ENCODE data around the gene ZNF282.

The ZNF282 gene

DNA sequence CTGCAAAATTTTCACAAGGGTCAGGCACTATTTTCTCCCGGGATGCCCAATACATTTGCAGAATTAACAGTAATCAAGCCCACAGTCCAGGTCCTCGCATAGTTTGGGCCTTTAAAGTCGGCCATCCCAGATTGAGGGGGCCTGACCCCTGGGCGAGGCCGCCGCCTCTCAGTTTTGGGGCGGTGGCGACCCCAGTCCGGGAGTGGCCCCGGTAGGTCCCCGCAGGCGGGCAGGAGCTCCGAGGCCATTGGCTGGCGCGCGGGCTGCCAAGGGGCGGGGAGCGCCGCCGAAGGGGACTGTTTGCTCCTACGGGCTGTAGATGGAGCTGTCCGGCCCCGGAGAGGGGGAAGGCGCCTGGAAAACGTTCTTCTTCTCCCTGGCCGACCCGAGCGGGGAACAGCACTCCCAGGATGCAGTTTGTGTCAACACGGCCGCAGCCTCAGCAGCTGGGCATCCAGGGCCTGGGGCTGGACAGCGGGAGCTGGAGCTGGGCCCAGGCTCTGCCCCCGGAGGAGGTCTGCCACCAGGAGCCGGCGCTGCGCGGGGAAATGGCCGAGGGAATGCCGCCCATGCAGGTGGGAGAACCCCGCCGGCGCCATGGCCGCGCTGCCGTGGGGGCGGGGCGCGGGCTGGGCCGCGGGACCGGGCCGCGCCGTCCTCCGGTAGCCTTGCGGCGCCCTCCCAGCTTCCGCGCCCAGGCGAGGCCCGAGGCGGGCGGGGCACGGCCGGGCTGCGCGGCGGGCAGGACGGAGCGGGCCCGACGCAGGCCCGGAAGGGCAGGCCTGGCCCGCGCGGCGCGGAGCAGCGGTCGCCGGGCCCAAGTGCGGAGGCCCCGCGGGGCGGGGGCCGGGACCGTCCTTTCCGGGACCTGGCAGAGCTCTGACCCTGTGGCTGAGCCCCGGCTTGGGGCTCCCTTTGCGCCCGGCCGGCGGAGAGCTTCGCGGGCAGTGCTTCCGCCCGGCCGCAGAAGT lies at the start of gene ZNF282:
Gene ZNF282, plus strand, starts transcription at position 367 of the 971 bp plus-strand sequence. Its CDS starts 44 bp downstream, at position 411.
- TF ChIP-seq, protein P1, sequence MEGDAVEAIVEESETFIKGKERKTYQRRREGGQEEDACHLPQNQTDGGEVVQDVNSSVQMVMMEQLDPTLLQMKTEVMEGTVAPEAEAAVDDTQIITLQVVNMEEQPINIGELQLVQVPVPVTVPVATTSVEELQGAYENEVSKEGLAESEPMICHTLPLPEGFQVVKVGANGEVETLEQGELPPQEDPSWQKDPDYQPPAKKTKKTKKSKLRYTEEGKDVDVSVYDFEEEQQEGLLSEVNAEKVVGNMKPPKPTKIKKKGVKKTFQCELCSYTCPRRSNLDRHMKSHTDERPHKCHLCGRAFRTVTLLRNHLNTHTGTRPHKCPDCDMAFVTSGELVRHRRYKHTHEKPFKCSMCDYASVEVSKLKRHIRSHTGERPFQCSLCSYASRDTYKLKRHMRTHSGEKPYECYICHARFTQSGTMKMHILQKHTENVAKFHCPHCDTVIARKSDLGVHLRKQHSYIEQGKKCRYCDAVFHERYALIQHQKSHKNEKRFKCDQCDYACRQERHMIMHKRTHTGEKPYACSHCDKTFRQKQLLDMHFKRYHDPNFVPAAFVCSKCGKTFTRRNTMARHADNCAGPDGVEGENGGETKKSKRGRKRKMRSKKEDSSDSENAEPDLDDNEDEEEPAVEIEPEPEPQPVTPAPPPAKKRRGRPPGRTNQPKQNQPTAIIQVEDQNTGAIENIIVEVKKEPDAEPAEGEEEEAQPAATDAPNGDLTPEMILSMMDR (IDR thresholded peaks at IDR 0.05) = peak; percentile 37 to 75
- intact Hi-C loops (cut with DNase I; ENCODE audit: low total_unique reads) = no loop called here
- peaks cover 0 to 30% (median 23%) of the 10 kb centered on the region in 4 donors for H3K4me1 ChIP-seq
- peak within 1 kb of the TSS; percentile 77 to 88 for H3K4me3 ChIP-seq
- no peaks in the 10 kb centered on the region for H3K27me3 ChIP-seq
- DNase-seq = peak; percentile 90 to 95
- H3K27ac ChIP-seq = peak within 1 kb of the TSS; percentile 82 to 87
- peaks cover 25 to 26% (median 26%) of the 10 kb centered on the region in 3 donors for H3K36me3 ChIP-seq
- H3K9me3 ChIP-seq = no peaks in the 10 kb centered on the region

DNA sequence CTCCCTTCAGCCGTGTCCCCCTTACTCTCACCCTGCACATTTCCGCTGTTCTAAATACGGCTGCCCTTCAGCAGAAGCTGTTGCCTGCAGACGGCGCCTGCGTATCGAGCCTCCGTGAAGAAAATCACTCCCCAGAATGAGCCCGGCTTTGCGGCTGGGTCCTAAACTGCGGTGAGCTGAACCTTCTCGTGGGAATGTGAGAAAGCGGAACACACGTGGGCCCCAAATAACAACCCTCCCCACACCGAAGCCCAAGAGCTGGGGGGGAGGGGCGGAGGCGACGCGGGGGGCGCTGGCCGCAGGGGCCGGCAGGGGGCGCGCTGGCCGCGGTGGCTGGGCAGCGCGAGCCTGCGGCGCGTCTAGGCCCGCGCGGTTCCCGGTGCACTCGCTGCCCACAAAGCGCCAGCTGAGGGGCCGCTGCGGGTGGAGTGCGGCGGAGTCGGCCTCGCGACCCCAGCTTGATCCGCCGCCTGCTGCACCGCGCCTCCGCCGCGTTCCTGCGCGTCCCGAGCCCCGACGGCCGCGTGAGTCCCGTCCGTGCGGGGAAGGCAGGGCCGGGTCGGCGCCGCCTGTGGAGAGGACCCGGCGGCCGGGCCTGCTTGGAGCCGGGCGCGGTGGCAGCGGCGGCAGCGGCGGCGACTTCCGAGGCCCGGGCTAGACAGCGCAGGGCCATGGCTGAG lies 48.1 kb upstream of the ZNF282 start, which contains the start of gene ZNF398:
Gene ZNF398, plus strand, starts transcription at position 382 of the 680 bp plus-strand sequence. Its CDS starts 290 bp downstream, at position 672.
- DNase-seq = peak; percentile 52 to 84
- H3K27ac ChIP-seq = peak within 1 kb of the TSS; percentile 86 to 93
- H3K36me3 ChIP-seq = no peaks in the 10 kb centered on the region
- TF ChIP-seq, protein P1 (IDR thresholded peaks at IDR 0.05) = peak; percentile 65 to 74
- H3K27me3 ChIP-seq = no peaks in the 10 kb centered on the region
- peak within 1 kb of the TSS; percentile 68 to 98 for H3K4me3 ChIP-seq
- no peaks in the 10 kb centered on the region for H3K9me3 ChIP-seq
- intact Hi-C loops (cut with DNase I; ENCODE audit: low total_unique reads) = loop anchor here (2.0 kb wide), 1 partner anchor 20 kb away; the partner anchor contains the start of gene ZNF425
- peaks cover 0 to 21% (median 11%) of the 10 kb centered on the region in 4 donors for H3K4me1 ChIP-seq

DNA sequence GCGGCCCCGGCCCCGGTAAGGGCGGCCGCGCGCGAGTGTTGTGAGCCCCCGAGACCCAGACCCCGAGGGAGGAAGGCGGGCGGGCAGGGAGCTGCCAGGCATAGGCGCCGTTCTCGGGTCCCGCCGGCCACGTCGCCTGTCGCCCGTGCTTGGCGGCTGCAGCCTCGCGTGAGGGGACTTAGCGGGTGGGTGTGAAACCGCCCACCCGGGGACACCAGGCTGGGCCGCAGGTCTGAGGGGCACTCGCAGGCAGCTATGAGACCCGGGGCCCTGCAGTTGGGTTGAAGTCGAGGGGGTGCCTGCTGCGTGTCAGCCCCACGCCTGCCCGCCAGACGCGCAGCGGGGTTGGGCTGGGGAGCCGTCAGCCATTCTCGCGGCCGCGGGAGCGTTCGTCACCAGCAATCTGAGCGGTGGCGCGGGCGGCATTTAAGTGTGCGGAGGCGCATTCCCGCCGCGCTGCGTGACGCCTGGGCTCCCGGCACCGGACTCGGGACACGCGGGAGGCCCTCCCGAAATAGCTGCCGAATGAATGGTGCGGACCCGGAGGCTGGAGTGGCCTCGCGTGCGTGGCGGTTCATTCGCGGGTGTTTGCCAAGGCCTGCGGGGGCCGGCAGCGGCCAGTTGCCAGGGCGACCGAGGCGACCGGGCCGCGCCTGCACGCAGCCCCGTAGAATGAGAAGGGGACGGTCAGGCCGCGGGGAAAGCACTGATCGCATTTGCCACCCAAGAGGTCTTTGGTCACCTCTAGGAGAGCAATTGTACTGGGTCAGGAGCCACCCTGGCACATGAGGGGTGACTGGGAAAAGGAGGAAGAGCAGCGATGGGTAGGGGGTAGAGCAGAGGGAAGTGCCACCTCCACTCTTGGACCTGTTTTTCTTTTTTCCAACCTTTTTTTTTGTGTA lies 47.3 kb upstream of the ZNF282 start:
- Histone ChIP-seq H3K4me3 (peak overlapping the region; percentile 68 to 98), H3K9me3 (no peaks in the 10 kb centered on the region), H3K4me1 (peaks cover 0 to 21% (median 11%) of the 10 kb centered on the region in 4 donors), H3K27me3 (no peaks in the 10 kb centered on the region), H3K27ac (peak overlapping the region; percentile 86 to 93), H3K36me3 (no peaks in the 10 kb centered on the region)
- peak; percentile 33 to 73 for DNase-seq
- intact Hi-C loops (cut with DNase I; ENCODE audit: low total_unique reads) = loop anchor here (2.0 kb wide), 1 partner anchor 21 kb away; the partner anchor contains the start of gene ZNF425
- TF ChIP-seq, protein P1 (IDR thresholded peaks at IDR 0.05) = no peak

DNA sequence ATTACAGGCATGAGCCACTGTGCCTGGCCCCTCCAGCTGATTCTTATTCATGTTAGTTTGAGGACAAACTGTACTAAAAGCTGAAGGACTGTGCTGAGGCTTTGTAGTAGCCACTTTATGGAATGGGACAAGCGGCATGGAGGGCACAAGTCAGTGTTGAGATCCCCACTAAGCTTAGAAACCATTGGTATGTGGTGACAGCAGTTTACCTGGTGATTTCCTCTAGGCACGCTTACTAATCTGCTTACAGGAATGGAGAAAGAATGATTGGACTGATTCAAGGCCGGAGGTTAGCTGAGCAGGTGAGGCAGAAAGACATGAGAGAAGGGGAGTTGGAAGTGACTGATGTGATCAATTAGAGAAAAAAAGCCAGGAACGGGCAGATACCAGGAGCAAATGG lies 44.4 kb upstream of the ZNF282 start:
- Histone ChIP-seq H3K4me1 (peaks cover 0 to 24% (median 11%) of the 10 kb centered on the region in 4 donors), H3K36me3 (peaks cover 16 to 22% (median 19%) of the 10 kb centered on the region in 3 donors)
- TF ChIP-seq, protein P1 (IDR thresholded peaks at IDR 0.05) = no peak

More for the DNA sequence above, 44.4 kb upstream of the ZNF282 start:
- Histone ChIP-seq H3K27ac (no peak overlapping the region), H3K9me3 (no peaks in the 10 kb centered on the region), H3K4me3 (no peak overlapping the region), H3K27me3 (no peaks in the 10 kb centered on the region)
- intact Hi-C loops (cut with DNase I; ENCODE audit: low total_unique reads) = no loop called here
- DNase-seq = no peak

Data from tibial artery (tissue), 4 donors.